Retinal pigment epithelial cell (primary cell): ENCODE data around the gene TLX1.
"Not testable (repeated sequence)": the region's sequence is repeated elsewhere in the genome, so short reads cannot be mapped to it uniquely, and the experiment has no call there.

Experiments
- DNase-seq: peaks from one replicate; pipeline ENCODE4 v3.0.0-alpha.2; 2010; ENCODE audit warnings: low read depth
- H3K4me3 ChIP-seq: 2 replicates; pipeline ENCODE4 v1.5.1; 2011; ENCODE audit warnings: mild to moderate bottlenecking, low read length, control low read depth, moderate library complexity
- TF ChIP-seq, protein P1 (sequence below): conservative IDR thresholded peaks from 2 replicates; pipeline ENCODE4 v1.5.1; 2011; ENCODE audit warnings: low read depth, low read length, control low read depth, inconsistent platforms

TLX1 gene

DNA sequence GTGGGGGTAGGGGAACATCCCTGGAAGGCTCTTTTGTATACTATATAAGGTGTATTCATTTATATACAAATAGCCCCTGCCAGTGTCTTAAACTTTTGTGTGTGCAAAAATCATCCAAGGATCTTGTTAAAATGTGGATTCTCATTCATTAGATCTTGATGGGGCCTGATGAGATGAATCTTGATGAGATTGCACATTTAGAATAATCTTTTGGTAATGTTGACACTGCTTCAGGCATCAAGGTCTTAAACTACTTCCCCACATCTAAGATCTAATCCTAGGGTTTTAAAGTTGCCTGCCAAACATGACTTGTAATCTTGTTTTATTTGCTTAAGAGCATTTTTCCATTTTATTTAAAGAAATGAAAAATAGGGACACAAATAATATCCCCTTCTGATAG is 13.0 kb downstream of the TLX1 start:
- TF ChIP-seq, protein P1, sequence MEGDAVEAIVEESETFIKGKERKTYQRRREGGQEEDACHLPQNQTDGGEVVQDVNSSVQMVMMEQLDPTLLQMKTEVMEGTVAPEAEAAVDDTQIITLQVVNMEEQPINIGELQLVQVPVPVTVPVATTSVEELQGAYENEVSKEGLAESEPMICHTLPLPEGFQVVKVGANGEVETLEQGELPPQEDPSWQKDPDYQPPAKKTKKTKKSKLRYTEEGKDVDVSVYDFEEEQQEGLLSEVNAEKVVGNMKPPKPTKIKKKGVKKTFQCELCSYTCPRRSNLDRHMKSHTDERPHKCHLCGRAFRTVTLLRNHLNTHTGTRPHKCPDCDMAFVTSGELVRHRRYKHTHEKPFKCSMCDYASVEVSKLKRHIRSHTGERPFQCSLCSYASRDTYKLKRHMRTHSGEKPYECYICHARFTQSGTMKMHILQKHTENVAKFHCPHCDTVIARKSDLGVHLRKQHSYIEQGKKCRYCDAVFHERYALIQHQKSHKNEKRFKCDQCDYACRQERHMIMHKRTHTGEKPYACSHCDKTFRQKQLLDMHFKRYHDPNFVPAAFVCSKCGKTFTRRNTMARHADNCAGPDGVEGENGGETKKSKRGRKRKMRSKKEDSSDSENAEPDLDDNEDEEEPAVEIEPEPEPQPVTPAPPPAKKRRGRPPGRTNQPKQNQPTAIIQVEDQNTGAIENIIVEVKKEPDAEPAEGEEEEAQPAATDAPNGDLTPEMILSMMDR: no peak
- DNase-seq: no peak
- no peak overlapping the region for H3K4me3 ChIP-seq

DNA sequence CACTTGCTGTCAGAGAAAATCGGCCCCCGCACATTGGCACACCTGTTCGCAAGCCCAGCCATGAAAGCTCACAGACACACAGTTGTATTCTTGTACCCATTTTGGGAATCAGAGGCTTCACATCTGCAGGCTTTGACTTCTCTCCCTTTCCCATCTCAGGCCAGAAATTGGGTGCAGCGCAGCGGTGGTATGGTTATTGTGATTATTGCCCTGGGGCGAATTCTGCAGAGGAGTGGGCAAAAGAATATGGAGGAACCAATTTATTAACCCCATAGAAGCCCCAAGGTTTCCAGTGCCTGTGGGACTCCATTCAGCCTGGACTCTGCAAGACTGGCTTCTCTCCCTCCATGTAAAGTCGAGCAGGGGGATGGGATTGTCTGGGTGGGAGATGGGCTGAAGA is 14.0 kb downstream of the TLX1 start:
- TF ChIP-seq, protein P1: no peak
- H3K4me3 ChIP-seq: no peak overlapping the region
- DNase-seq: no peak

DNA sequence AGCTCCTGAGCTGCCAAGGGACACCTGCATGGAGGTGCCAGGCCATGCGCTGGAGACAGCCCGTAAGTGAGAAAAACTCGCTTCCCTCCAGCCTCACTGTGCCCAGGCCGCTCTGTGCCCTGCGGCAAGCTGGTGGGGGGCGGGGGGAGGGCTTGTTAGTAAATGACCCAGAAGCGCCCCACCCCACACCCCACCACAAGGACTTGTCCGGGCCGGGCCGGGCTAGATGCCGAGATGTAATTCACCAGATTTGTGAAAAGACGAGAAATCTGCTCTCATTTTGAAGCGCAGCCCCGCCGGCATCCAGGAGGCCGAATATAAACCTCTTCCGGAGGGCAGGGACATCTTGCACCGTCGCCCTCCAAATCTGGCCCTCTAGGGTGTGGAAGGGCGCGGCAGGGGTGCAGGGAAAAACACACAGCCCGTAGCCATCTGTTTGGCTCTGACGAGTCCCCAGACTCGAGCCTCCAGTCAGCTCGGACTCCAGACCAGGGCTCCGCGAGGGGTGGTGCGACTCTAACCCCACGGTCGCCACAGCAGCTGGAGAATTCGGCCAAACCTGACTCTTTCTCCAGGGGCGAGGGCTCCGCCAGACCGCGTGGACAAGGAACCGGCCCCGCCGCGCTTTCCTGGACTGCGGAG is 14.8 kb downstream of the TLX1 start:
- no peak overlapping the region for H3K4me3 ChIP-seq
- no peak for DNase-seq
- TF ChIP-seq, protein P1: no peak

DNA sequence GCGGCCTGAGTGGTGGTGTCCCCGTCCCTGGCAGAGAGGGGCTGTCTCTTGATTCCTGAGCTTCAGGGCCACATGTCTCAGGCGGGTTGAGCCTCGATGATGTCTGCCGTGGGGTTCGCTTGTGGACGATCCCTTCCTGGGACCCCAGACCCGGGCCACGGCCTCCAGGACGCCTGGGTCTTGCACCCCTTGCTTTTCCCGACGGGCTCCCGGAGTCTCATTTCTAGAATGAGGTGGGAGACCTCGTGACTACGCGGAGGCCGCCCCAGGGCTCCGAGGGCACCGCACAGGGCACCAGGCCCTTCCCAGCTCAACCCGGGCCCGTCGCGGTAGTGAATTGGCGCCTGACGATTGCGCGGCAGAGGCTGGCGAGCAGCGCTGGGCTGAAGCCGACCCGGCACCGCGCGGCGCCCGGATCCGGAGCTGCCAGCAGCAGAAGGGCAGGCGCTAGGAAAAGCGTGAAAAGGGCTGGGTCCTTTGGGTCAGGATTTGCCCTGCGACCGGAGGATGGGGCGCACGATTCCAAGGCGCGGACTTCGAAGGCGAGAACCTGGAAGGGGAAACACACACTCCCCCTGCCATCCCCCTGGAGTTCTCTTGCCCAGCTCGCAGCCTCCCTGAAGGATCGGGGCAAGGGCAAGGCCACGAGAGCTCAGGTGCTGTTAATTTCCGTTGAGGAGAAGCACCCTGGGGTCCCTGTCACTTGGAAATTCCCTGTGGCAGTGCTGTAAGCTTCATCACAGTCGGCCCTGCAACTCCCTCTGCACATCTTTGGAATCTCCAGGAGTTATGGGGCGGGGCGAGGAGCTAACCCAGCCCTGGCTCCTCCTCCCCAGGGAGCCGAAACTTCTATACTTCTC is 15.5 kb downstream of the TLX1 start:
- no peak overlapping the region for H3K4me3 ChIP-seq
- DNase-seq: no peak
- TF ChIP-seq, protein P1: no peak

DNA sequence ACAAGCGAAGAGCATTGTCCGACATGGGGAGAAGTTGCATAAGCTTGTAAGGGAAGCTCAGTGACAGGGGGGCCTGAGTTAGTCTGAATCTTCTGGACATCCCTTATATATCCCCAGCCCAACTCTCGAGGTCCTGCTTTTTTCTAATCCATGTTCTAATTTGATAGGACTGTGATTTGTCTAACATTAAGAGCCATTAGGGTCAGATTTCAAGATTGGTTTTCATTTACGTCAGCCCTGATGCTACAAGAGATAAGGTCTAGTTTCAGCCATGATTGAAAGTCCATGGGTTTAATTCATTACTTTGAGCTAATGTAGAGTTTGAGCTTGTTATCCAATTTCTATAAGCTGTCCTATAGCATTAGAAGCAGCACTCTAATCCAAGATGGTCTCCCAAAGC is 20.3 kb downstream of the TLX1 start:
- no peak for DNase-seq
- H3K4me3 ChIP-seq: no peak overlapping the region
- TF ChIP-seq, protein P1: no peak

DNA sequence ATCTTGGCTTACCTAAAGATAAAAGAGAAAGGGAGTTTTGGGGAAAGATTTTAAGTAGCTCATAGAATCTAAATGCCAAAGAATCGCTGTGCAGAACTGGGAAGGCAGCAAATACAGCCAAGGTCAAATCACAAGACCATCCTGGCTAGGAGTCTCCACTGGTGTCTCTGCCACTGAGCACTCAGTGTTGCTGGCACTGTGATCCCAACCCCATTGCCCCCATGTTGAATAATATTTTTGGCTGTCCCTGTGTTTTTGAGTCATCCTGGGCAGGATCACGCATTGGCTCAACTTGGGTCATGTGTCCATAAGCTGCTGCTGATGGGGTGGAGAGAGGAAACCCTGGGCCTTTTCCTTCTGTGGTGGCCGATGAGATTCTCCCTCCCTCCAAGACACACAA is 21.2 kb downstream of the TLX1 start:
- no peak for DNase-seq
- no peak overlapping the region for H3K4me3 ChIP-seq
- TF ChIP-seq, protein P1: no peak

DNA sequence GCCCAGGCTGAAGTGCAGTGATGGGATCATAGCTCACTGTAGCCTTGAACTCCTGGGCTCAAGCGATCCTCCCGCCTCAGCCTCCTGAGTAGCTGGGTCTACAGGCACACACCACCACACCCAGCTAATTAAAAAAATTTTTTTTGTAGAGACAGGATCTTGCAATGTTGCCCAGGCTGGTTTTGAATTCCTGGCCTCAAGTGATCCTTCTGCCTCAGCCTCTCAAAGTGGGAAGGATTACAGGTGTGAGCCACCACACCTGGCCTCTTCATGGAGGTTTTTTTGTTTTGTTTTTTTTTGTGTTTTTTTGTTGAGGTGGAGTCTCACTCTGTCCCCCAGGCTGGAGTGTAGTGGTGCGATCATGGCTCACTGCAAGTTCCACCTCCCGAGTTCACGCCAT is 23.4 kb downstream of the TLX1 start:
- not testable (repeated sequence) for DNase-seq, H3K4me3 ChIP-seq
